GM21786 (cell line): Measurements from ENCODE around the gene GLT6D1.

ENCODE experiments used
- ATAC-seq: cut with Tn5 transposase; IDR thresholded peaks from one replicate; pipeline ENCODE4 v1.9.1; 2021; ENCODE audit not compliant: unreplicated experiment

The GLT6D1 gene

DNA sequence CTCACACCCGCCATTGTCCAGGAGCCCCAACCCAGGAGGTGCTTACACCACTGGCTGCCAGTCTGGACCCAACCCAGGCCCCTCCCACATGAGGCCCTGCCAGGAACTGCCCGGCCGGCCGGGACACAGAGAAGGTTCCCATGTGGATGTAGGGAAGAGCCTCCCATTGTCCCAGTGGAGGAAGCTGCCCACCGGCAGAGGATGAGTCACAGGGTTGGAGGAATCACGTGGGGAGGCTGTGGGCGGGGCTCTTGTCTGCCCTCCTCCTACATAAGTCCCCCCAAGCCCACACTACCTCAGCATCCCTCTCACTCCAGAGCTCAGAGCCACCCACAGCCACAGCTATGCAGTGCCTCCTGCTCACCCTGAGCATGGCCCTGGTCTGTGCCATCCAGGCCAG is 51.7 kb downstream of the GLT6D1 start:
- ATAC-seq, result no peak

GRCh38 chr9:135586601-135587109 is 52.7 kb downstream of the GLT6D1 start:
- ATAC-seq, result no peak

DNA sequence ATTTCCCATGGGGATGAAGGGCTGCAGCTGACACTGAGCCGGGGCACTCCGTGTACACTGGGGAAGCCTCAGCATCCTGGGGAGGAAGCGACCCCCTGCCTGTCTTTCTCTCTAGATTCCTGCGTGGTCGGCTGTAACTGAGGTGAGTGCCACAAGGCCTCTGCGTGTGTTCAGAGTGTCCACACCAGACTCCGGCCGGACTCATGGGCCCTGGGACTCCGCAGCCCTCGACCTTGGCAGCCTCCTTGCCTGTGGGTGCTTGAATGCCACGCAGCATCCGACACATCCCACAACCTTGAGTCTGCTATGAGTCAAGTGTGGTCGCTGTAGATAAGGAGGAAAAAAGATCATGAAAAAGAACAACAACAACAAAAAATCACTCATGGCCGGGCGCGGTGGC is 54.4 kb downstream of the GLT6D1 start:
- no peak for ATAC-seq

DNA sequence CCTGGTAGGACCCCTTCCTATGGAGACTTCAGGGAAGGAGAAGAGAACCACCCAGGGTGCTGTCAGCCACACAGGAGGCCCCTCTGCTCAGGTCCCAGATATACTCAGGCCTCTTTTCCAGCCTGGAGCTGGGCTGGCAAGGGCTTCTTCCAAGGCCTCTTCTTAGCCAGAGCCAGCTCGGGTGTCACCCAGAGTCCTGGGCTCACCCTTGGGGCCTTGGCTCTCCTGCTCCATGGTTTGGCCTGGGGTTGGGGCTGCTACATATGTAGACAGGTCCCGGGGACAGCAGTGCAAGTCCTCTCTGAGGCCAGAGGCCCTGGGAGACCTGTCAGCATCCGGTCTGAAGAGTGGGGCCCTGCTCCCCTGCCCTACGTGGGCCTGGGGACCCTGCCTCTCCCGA is 55.0 kb downstream of the GLT6D1 start:
- ATAC-seq, result no peak

DNA sequence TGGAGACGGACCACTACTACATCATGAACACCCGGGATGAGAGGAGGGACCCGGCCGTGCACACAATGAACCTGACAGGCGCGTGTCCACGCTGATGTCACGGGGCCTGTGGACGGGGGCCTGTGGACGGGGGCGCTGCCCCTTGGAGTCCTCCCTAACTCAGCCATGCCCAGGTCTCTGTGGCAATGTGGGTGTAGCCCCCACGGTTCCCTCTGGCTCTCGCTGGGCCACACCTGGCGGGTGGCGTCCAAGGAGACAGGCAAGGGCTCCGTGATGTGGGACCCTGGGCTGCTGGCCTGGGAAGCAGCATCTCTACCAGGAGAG is 55.7 kb downstream of the GLT6D1 start:
- ATAC-seq, result no peak

DNA sequence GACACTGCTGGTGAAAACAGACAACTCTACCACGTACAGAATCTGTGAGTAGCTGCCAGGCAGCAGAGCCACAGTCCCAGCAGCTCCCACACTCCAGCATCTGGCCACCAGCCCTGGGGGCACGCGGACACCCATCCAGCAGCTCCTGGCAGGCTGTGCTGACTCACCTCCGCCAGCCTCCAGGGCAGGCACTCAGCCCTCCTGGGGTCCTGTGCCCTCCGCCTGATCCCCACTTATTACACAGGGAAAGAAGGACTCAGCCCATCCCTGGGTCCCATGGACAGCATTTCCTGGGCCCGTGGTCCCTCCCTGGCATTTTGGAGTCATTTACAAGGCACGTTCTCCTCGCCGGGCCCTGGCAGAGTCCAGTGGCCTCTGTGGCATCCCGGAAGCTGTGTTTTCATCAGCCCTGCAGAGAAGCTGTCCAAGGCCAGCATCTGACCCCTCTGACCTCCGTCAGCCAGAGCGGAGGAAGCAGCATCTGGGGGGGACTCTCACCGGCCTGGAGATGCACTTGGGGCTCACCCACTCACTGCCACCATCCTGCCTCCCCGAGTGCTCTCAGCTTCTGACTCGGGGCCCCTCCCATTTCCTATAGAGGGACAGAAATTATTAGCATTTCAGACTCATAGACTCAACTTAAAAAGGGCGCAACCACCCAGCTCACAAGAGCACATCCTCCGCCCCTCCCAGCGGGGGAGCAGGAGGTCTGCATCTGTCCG is 56.2 kb downstream of the GLT6D1 start:
- no peak for ATAC-seq

DNA sequence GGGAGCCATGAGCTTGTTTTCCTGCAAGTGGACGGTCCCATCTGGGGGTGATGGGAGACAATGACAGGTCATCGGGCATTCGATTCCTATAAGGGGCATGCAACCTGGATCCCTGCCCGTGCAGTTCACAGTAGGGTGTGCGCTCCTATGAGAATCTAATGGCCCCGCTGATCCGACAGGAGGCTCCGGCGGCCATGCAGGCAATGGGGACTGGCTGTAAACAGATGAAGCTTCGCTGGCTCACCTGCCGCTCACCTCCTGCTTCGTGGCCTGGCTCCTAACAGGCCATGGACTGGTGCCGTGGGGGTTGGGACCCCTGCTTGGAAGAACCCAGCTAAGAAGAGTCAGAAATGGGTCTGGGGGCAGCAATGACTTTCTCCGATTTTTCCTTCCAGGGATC is 56.8 kb downstream of the GLT6D1 start:
- ATAC-seq, result no peak

DNA sequence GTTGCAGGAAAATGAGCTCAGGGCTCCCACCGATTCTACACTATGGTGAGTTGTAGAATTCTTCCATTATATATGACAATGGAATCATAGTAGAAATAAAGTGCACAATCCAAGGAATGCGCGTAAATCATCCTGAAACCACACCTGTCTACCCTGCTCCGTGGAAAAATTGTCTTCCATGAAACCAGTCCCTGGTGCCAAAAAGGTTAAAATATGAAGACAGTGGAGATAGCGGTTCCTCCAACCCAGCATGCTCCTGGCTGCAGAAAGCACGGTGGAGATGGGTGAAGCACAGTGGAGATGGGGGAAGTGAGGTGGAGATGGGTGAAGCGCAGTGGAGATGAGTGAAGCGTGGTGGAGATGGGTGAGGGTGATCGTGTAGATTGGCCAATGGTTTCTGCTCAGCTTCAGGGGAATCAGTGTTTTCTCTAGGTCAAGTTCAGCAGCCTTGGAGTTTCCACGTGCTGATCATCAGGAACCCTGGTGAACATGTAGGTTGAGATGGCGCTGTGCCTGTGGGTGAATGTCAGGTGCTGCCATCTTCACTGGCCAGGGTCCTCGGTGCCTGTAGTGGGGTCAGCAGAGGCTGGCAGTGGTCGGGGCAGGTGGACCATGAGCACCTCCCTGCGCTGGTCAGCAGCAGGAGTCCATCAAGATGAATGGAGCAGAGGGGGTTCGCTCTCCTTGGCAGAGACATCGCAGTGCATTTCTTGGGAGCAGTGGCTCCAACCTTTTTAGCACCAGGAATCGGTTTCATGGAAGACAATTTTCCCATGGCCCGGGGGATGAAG is 57.5 kb downstream of the GLT6D1 start:
- no peak for ATAC-seq

DNA sequence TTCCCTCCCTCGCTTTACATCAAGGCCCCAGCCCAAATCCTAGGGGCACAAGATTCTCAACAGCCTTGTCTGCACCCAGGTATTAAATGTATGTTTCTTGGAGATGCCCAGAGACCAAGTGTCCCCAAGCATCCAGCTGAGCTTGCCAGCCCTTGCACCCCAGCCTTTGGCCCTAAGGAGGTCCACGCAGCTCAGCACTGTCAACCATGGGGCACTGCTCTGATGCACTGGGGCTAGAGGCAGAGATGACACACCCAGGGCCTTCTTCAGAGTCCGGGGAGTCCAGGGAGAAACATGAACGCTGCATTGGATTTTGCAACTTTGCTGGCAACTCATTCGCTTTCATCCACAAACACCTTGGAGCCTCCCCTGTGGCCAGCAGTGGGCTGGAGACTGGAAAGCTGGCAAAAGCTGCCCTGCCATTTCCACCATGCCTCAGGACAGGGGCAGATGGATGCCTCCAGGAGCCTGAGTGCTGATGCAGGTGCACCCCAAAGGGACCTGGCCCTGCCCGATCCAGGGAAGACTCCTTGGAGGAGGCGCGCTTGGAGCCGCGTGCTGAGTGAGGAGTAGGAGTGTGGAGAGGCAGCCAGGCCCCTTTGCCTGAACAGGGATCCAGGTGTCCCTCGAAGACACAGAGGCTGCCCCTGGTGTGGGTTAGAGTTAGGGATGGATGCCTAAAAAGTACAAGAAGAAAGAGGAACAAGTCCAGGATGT is 58.5 kb downstream of the GLT6D1 start:
- ATAC-seq, result no peak

DNA sequence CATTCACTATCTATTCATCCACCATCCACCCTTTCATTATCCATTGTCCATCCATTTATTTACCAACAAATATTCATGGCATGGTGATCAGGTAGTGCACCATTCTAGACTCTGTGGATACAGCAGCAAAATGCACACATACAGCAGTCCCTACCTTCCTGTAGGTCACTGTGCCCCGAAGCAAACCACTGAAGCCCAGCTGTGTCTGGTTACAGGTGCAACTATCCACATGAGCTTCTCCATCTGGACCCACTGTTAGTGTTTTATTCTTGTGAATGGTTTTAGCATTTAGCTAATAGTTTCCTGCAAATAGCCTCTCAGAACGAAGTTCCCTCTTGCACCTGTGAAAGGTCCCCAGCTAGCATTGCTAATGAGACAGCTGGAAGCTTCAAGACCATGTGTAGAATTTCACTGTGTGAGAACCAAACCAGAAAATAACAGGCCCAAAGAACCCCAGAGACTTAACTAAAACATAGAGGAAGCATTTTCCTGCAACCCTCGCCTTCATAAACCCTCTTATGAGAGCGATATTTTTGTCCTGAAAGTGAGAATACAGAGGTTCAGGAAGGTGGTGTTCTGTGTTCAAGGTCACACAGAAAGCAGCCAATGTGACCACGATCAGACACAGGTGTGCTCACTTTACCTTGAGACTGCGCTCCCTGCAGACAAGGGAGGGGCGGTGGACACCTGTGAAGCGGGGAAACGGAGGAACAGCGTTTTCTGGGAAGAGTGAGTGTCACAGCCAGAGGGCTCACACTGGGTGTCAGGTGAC is 59.3 kb downstream of the GLT6D1 start:
- no peak for ATAC-seq

- no peak for ATAC-seq
Observed at GRCh38 chr9:135579356-135579755, 60.0 kb downstream of the GLT6D1 start.

GRCh38 chr9:135577256-135577655 is 62.1 kb downstream of the GLT6D1 start:
- ATAC-seq, result no peak

DNA sequence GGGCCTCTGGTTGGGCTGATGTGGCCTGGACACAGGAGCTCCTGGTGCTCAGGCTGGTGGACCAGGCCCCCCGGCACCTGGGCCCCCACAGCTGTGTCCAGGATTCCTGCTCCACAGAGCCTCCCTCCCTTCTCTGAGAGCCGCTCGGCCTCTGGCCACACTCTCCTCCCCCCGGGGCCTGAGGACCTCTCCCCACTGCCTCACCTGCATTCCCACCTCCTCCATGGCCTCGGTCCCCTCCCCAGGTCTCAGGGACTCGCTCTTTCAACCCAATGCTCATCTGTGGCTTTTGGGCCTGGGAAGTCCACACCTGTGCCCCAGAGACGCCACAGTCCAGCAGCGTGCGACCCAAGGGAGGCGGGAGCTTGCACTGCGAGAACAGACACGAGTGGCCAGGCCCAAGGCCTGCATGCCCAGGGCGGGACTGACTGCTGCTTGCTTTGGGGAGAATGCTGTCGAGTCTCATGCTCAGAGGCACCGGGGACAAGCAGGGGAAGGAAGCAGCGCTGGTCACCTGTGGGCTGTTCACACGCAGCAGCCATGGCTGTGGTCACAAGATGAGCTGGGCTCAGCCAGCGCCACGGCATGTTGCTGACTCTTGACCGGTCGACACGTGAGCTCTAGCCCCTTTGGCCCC is 63.2 kb downstream of the GLT6D1 start:
- no peak for ATAC-seq

GRCh38 chr9:135574943-135575342 is 64.4 kb downstream of the GLT6D1 start:
- ATAC-seq, result no peak

DNA sequence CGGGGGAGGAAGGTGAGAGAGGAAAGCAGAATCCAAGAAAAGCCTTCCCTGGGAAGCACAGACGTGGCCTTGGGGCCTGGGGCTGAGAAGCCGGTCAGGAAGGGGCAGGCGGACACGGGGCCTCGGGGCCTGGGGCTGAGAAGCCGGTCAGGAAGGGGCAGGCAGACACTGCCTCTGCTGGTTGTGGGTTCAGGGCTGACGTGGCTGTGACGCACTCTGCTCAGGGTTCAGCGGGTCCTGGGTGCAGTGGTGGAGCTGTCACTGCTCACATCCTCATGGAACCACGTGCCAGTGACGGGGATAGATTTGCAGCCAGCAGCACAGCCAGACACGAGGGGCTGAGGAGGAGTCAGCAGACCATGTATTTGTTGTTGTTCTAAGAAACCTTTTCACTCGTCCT is 65.0 kb downstream of the GLT6D1 start:
- ATAC-seq, result no peak
